ENCODE results near the gene ZSWIM3. TPM values are rescaled to one million over a fixed set of nuclear protein-coding genes. Genes with fewer than 3 reads are reported as not detected.

The ZSWIM3 gene
- total and polyA plus RNA-seq, 7 donors: 1.7 to 3.5 (median 2.9) TPM

GRCh38 chr20:45863543-45864470, 6.4 kb downstream of the ZSWIM3 start:
- Histone ChIP-seq H3K27me3 (no peaks in the 10 kb centered on the region), H3K36me3 (no peaks in the 10 kb centered on the region), H3K4me1 (peaks cover 0 to 18% (median 8%) of the 10 kb centered on the region in 4 donors), H3K9me3 (no peaks in the 10 kb centered on the region), H3K27ac (no peak overlapping the region), H3K4me3 (no peak overlapping the region)
- no peak for TF ChIP-seq CTCF (IDR thresholded peaks at IDR 0.05)
- no peak for TF ChIP-seq EP300 (IDR thresholded peaks at IDR 0.05)
- intact Hi-C loops (cut with DNase I): no loop called here
- DNase-seq: no peak
- WGBS, 2 donors: 65 to 87% methylated on average over 7 of the region's 7 CpGs

GRCh38 chr20:45866454-45866853, 9.0 kb downstream of the ZSWIM3 start:
- no peaks in the 10 kb centered on the region for H3K27me3 ChIP-seq
- H3K27ac ChIP-seq: no peak overlapping the region
- no peaks in the 10 kb centered on the region for H3K9me3 ChIP-seq
- H3K36me3 ChIP-seq: no peaks in the 10 kb centered on the region
- no peak overlapping the region for H3K4me3 ChIP-seq
- peak; percentile 38 for DNase-seq
- H3K4me1 ChIP-seq: peaks cover 0 to 14% (median 6%) of the 10 kb centered on the region in 4 donors
- TF ChIP-seq CTCF (IDR thresholded peaks at IDR 0.05) (no peak), POLR2AphosphoS5 (IDR thresholded peaks at IDR 0.05) (no peak), POLR2A (IDR thresholded peaks at IDR 0.05) (no peak), EP300 (IDR thresholded peaks at IDR 0.05) (no peak)
- WGBS, 2 donors: 93 to 96% methylated on average over 5 of the region's 5 CpGs
- intact Hi-C loops (cut with DNase I): no loop called here

GRCh38 chr20:45867136-45867818, 9.9 kb downstream of the ZSWIM3 start:
- Histone ChIP-seq H3K27ac (peak overlapping the region in 2 of 4 donors; percentile 12 to 47), H3K27me3 (no peaks in the 10 kb centered on the region)

GRCh38 chr20:45867819-45868176, 10.4 kb downstream of the ZSWIM3 start:
- Histone ChIP-seq H3K9me3 (no peaks in the 10 kb centered on the region), H3K36me3 (no peaks in the 10 kb centered on the region), H3K4me3 (no peak overlapping the region), H3K27me3 (no peaks in the 10 kb centered on the region), H3K4me1 (peaks cover 0 to 14% (median 6%) of the 10 kb centered on the region in 4 donors), H3K27ac (peak overlapping the region in 2 of 4 donors; percentile 12 to 47)
- TF ChIP-seq POLR2AphosphoS5 (IDR thresholded peaks at IDR 0.05) (no peak), POLR2A (IDR thresholded peaks at IDR 0.05) (no peak), CTCF (IDR thresholded peaks at IDR 0.05) (no peak), EP300 (IDR thresholded peaks at IDR 0.05) (no peak)
- DNase-seq: no peak
- intact Hi-C loops (cut with DNase I): no loop called here

More at GRCh38 chr20:45867136-45867818, 9.9 kb downstream of the ZSWIM3 start:
- no peak for TF ChIP-seq POLR2AphosphoS5 (IDR thresholded peaks at IDR 0.05)
- no peak for TF ChIP-seq EP300 (IDR thresholded peaks at IDR 0.05)
- no peak for TF ChIP-seq POLR2A (IDR thresholded peaks at IDR 0.05)
- no peak for TF ChIP-seq CTCF (IDR thresholded peaks at IDR 0.05)
- Histone ChIP-seq H3K36me3 (no peaks in the 10 kb centered on the region), H3K4me1 (peaks cover 0 to 14% (median 6%) of the 10 kb centered on the region in 4 donors), H3K9me3 (no peaks in the 10 kb centered on the region), H3K4me3 (no peak overlapping the region)
- intact Hi-C loops (cut with DNase I): no loop called here
- peak; percentile 9 for DNase-seq
- 35 to 73% methylated on average over 6 of the region's 6 CpGs for WGBS, 2 donors
